Brain microvascular endothelial cell (primary cell): ENCODE measurements around the gene POLR3H.

Experiments
- DNase-seq: peaks from one replicate; pipeline ENCODE4 v3.0.0-alpha.2; 2020
- H3K27ac ChIP-seq: fragments of 250-450 bp; sonication (Bioruptor Pico); 2 replicates; pipeline ENCODE4 v1.5.1; 2020; ENCODE audit warnings: mild to moderate bottlenecking, moderate library complexity
- H3K27me3 ChIP-seq: fragments of 250-450 bp; sonication (Bioruptor Pico); replicated peaks from 2 replicates; pipeline ENCODE4 v1.5.1; 2020; ENCODE audit warnings: mild to moderate bottlenecking
- H3K36me3 ChIP-seq: fragments of 250-450 bp; sonication (Bioruptor Pico); replicated peaks from 2 replicates; pipeline ENCODE4 v1.5.1; 2020; ENCODE audit warnings: mild to moderate bottlenecking
- H3K4me3 ChIP-seq: 2 replicates; pipeline ENCODE4 v1.5.1; 2011; ENCODE audit warnings: low read depth, mild to moderate bottlenecking, control low read depth, low read length, moderate library complexity
- CTCF ChIP-seq: IDR thresholded peaks from 2 replicates; pipeline ENCODE4 v1.5.1; 2011; ENCODE audit warnings: low read depth, mild to moderate bottlenecking, moderate library complexity, low read length, control low read depth, inconsistent platforms; ENCODE audit errors: missing control alignments
- in situ Hi-C: cut with HindIII; loops from 2 replicates; pipeline ENCODE4 v1.10.0; 2017; ENCODE audit warnings: low sequenced_read_pairs, low pct_ligation_motif_present

Gene POLR3H

GRCh38 chr22:41537203-41537602 is 7.1 kb downstream of the POLR3H start:
- in situ Hi-C loops: no loop called here
- no peak for TF ChIP-seq CTCF
- Histone ChIP-seq H3K27me3 (no peaks in the 10 kb centered on the region), H3K4me3 (no peak overlapping the region), H3K36me3 (peaks cover 20% of the 10 kb centered on the region), H3K27ac (no peak overlapping the region)
- no peak for DNase-seq

- H3K27ac ChIP-seq: no peak overlapping the region
- H3K36me3 ChIP-seq: peaks cover 40% of the 10 kb centered on the region
- peak; percentile 60 for TF ChIP-seq CTCF
- DNase-seq: no peak
- no peaks in the 10 kb centered on the region for H3K27me3 ChIP-seq
- H3K4me3 ChIP-seq: no peak overlapping the region
- in situ Hi-C loops: no loop called here
These were observed 9.0 kb downstream of the POLR3H start for GRCh38 chr22:41535244-41535643.

- H3K27me3 ChIP-seq: no peaks in the 10 kb centered on the region
- peaks cover 38% of the 10 kb centered on the region for H3K36me3 ChIP-seq
- no peak for TF ChIP-seq CTCF
- DNase-seq: no peak
- no peak overlapping the region for H3K4me3 ChIP-seq
- in situ Hi-C loops: no loop called here
- no peak overlapping the region for H3K27ac ChIP-seq
These were observed 10.1 kb downstream of the POLR3H start for GRCh38 chr22:41534219-41534618.

- Histone ChIP-seq H3K27me3 (no peaks in the 10 kb centered on the region), H3K36me3 (peaks cover 45% of the 10 kb centered on the region), H3K4me3 (no peak overlapping the region), H3K27ac (no peak overlapping the region)
- in situ Hi-C loops: no loop called here
- DNase-seq: peak; percentile 43
- TF ChIP-seq CTCF: peak; percentile 89
These were observed 11.1 kb downstream of the POLR3H start for GRCh38 chr22:41532908-41533825.

- Histone ChIP-seq H3K27ac (no peak overlapping the region), H3K36me3 (peaks cover 58% of the 10 kb centered on the region), H3K4me3 (no peak overlapping the region), H3K27me3 (no peaks in the 10 kb centered on the region)
- in situ Hi-C loops: no loop called here
- no peak for TF ChIP-seq CTCF
- DNase-seq: no peak
These were observed 12.4 kb downstream of the POLR3H start for GRCh38 chr22:41531715-41532477.
